Immature natural killer cell (primary cell): Measurements from ENCODE around the gene KIF26B. TPM values are rescaled to one million over a fixed set of nuclear protein-coding genes. Genes with fewer than 3 reads are reported as not detected.
A peak's percentile ranks its signal among the peaks of the same experiment; 100 is the strongest.
"Not testable (repeated sequence)": the region's sequence is repeated elsewhere in the genome, so short reads cannot be mapped to it uniquely, and the experiment has no call there.

Source experiments
- DNase-seq, 3 donors: peaks; one replicate each; pipeline ENCODE4 v3.0.0; 2022; ENCODE audit warnings: mixed read lengths in 1 of 3
- H3K27ac Mint-ChIP-seq, 6 donors: one replicate each; pipeline ENCODE4 v1.8.0; 2020; ENCODE audit warnings: mixed read lengths in 6 of 6, mild to moderate bottlenecking in 5 of 6, inconsistent platforms in 4 of 6, moderate library complexity in 3 of 6
- H3K27me3 Mint-ChIP-seq, 3 donors: one replicate each; pipeline ENCODE4 v1.8.0; 2020 to 2021; ENCODE audit warnings: low read depth in 3 of 3, mild to moderate bottlenecking in 3 of 3, mixed read lengths in 3 of 3, moderate library complexity in 3 of 3, inconsistent platforms in 1 of 3
- H3K36me3 Mint-ChIP-seq, 3 donors: one replicate each; pipeline ENCODE4 v1.8.0; 2020; ENCODE audit warnings: mixed read lengths in 3 of 3, inconsistent platforms in 2 of 3, mild to moderate bottlenecking in 2 of 3
- H3K4me1 Mint-ChIP-seq, 2 donors: one replicate each; pipeline ENCODE4 v1.8.0; 2020; ENCODE audit warnings: inconsistent platforms in 2 of 2, mild to moderate bottlenecking in 2 of 2, mixed read lengths in 2 of 2, moderate library complexity in 1 of 2
- H3K4me3 Mint-ChIP-seq, 5 donors: one replicate each; pipeline ENCODE4 v1.8.0; 2020; ENCODE audit warnings: mild to moderate bottlenecking in 5 of 5, mixed read lengths in 5 of 5, inconsistent platforms in 3 of 5, moderate library complexity in 3 of 5
- H3K9me3 Mint-ChIP-seq, 6 donors: one replicate each; pipeline ENCODE4 v1.8.0; 2020; ENCODE audit warnings: mild to moderate bottlenecking in 6 of 6, mixed read lengths in 6 of 6, inconsistent platforms in 4 of 6, moderate library complexity in 3 of 6
- polyA plus RNA-seq, 3 donors: library from polyadenylated mRNA; unstranded; fragments of 300-500 nt; fragmentation: Illumina TruSeq; gene quantifications; one replicate each; pipeline ENCODE4 v1.2.3, GENCODE V29; 2021

The KIF26B gene
- polyA plus RNA-seq, 3 donors from 2014 or later, result 0.07 to 0.39 TPM; not detected in 1

DNA sequence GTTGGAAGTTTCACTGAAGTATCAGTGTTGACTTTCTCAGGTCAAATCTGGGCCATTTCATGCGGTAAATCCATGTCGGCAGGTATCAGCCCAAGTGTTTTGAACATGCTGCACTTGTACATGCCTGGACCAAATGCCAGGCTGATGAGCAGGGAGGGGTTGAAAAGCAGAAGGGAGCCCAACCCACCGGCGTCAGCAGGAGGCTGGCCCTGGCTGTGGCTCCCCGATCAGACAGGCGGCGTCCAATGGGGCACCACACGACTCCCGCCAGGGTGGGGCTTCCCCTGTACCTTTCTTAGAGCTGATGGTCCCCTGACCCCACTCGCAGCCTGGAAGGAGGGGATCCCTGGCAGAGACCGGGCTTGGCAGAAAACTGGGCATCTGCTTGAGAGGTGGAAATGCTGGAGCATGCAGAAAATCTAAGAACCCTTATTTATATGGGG lies 540.0 kb downstream of the KIF26B start:
- peaks cover 0 to 6% (median 0%) of the 10 kb centered on the region in 3 donors for H3K27me3 Mint-ChIP-seq
- H3K27ac Mint-ChIP-seq, result no peak overlapping the region
- no peaks in the 10 kb centered on the region for H3K36me3 Mint-ChIP-seq
- no peak for DNase-seq
- no peaks in the 10 kb centered on the region for H3K9me3 Mint-ChIP-seq
- no peak overlapping the region for H3K4me3 Mint-ChIP-seq
- H3K4me1 Mint-ChIP-seq, result peaks cover 5 to 9% of the 10 kb centered on the region in 2 donors

- Mint-ChIP-seq H3K36me3 (no peaks in the 10 kb centered on the region), H3K27ac (no peak overlapping the region), H3K9me3 (no peaks in the 10 kb centered on the region), H3K4me3 (no peak overlapping the region), H3K4me1 (peaks cover 5 to 9% of the 10 kb centered on the region in 2 donors), H3K27me3 (peaks cover 0 to 6% (median 0%) of the 10 kb centered on the region in 3 donors)
- no peak for DNase-seq
These were observed 540.4 kb downstream of the KIF26B start for GRCh38 chr1:245695211-245695610.

DNA sequence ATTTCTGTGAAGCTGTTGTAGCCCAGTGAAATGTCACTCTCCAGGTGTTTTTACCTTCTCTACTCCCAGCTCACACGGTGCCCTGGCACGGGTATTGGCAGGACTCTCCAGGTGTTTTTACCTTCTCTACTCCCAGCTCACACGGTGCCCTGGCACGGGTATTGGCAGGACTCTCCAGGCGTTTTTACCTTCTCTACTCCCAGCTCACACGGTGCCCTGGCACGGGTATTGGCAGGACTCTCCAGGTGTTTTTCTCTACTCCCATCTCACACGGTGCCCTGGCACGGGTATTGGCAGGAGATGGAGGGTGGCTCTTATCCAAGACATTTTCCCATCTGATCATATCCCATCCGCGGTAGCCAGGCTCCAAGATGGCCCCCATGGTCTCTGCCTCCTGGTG lies 540.9 kb downstream of the KIF26B start:
- not testable (repeated sequence) for H3K27ac Mint-ChIP-seq, DNase-seq, H3K36me3 Mint-ChIP-seq, H3K27me3 Mint-ChIP-seq, H3K4me3 Mint-ChIP-seq, H3K9me3 Mint-ChIP-seq, H3K4me1 Mint-ChIP-seq

GRCh38 chr1:245698116-245698515 lies 543.3 kb downstream of the KIF26B start:
- peaks cover 0 to 2% (median 0%) of the 10 kb centered on the region in 3 donors for H3K27me3 Mint-ChIP-seq
- no peak overlapping the region for H3K4me3 Mint-ChIP-seq
- H3K9me3 Mint-ChIP-seq, result no peaks in the 10 kb centered on the region
- no peaks in the 10 kb centered on the region for H3K4me1 Mint-ChIP-seq
- H3K27ac Mint-ChIP-seq, result no peak overlapping the region
- DNase-seq, result no peak
- H3K36me3 Mint-ChIP-seq, result no peaks in the 10 kb centered on the region

- H3K27me3 Mint-ChIP-seq, result peaks cover 0 to 2% (median 0%) of the 10 kb centered on the region in 3 donors
- H3K4me1 Mint-ChIP-seq, result no peaks in the 10 kb centered on the region
- H3K36me3 Mint-ChIP-seq, result no peaks in the 10 kb centered on the region
- no peak for DNase-seq
- H3K9me3 Mint-ChIP-seq, result no peaks in the 10 kb centered on the region
- H3K27ac Mint-ChIP-seq, result no peak overlapping the region
- H3K4me3 Mint-ChIP-seq, result no peak overlapping the region
These were observed 544.1 kb downstream of the KIF26B start for GRCh38 chr1:245698860-245699259.

- no peak overlapping the region for H3K4me3 Mint-ChIP-seq
- peaks cover 0 to 5% (median 2%) of the 10 kb centered on the region in 3 donors for H3K27me3 Mint-ChIP-seq
- no peaks in the 10 kb centered on the region for H3K9me3 Mint-ChIP-seq
- H3K4me1 Mint-ChIP-seq, result peaks cover 0 to 2% of the 10 kb centered on the region in 2 donors
- DNase-seq, result no peak
- no peak overlapping the region for H3K27ac Mint-ChIP-seq
- no peaks in the 10 kb centered on the region for H3K36me3 Mint-ChIP-seq
These were observed 545.8 kb downstream of the KIF26B start for GRCh38 chr1:245700631-245701030.

- Mint-ChIP-seq H3K36me3 (no peaks in the 10 kb centered on the region), H3K4me1 (peaks cover 0 to 2% of the 10 kb centered on the region in 2 donors), H3K27ac (no peak overlapping the region), H3K9me3 (no peaks in the 10 kb centered on the region), H3K27me3 (peaks cover 0 to 5% (median 2%) of the 10 kb centered on the region in 3 donors), H3K4me3 (no peak overlapping the region)
- DNase-seq, result no peak
These were observed 546.8 kb downstream of the KIF26B start for GRCh38 chr1:245701631-245702030.

DNA sequence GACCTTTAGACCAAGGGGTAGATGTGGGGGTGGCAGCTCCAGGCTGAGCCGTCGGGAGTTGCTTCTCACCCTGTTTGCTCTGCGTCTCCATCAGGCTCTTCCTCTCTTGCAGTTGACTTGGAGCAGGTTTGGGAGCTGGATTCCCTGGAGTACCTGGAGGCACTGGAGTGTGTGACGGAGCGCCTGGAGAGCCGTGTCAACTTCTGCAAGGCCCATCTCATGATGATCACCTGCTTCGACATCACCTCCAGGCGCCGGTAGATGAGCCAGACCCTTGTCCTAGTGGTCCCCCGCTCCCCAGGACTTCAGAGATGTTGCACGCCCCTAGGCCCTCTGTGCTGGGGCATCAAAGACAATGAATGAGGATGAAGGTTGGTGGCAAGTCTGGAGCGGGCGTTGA lies 547.6 kb downstream of the KIF26B start:
- Mint-ChIP-seq H3K4me3 (no peak overlapping the region), H3K9me3 (no peaks in the 10 kb centered on the region), H3K4me1 (peaks cover 0 to 2% of the 10 kb centered on the region in 2 donors), H3K36me3 (no peaks in the 10 kb centered on the region), H3K27me3 (peaks cover 0 to 5% (median 2%) of the 10 kb centered on the region in 3 donors), H3K27ac (peak overlapping the region in 2 of 6 donors; percentile 0 to 63)
- DNase-seq, result no peak

- Mint-ChIP-seq H3K9me3 (no peaks in the 10 kb centered on the region), H3K27ac (no peak overlapping the region), H3K4me3 (no peak overlapping the region), H3K27me3 (peaks cover 2 to 5% (median 4%) of the 10 kb centered on the region in 3 donors), H3K4me1 (peaks cover 0 to 2% of the 10 kb centered on the region in 2 donors), H3K36me3 (no peaks in the 10 kb centered on the region)
- DNase-seq, result no peak
These were observed 549.6 kb downstream of the KIF26B start for GRCh38 chr1:245704341-245704740.

DNA sequence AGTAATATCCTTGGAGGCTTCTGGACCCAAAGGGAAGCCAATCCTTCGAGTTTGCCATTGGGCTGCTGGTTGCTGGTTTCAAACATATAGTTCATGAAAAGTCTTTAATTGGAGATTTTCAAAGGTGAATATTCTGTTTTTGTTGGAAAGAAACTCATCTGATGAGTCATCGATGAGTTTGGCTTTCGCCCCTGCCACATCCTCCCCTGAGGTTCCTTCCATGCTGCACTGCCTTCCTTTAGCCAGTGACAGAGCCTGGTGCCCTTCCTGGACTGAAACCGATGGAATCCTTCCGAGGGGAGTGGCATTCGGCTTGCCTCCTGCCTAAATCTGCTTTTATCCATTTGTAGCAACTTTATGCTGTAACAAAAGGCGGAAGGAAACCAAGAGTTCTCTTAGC lies 550.0 kb downstream of the KIF26B start:
- Mint-ChIP-seq H3K36me3 (no peaks in the 10 kb centered on the region), H3K27ac (peak overlapping the region in 1 of 6 donors; percentile 19)
- no peak for DNase-seq

GRCh38 chr1:245707941-245708340 lies 553.2 kb downstream of the KIF26B start:
- Mint-ChIP-seq H3K36me3 (no peaks in the 10 kb centered on the region), H3K4me1 (peaks cover 0 to 2% of the 10 kb centered on the region in 2 donors), H3K9me3 (no peaks in the 10 kb centered on the region), H3K4me3 (no peak overlapping the region), H3K27ac (no peak overlapping the region), H3K27me3 (peaks cover 4 to 7% (median 5%) of the 10 kb centered on the region in 3 donors)
- no peak for DNase-seq

More for the DNA sequence above, 550.0 kb downstream of the KIF26B start:
- Mint-ChIP-seq H3K4me1 (peaks cover 0 to 2% of the 10 kb centered on the region in 2 donors), H3K27me3 (peaks cover 2 to 5% (median 4%) of the 10 kb centered on the region in 3 donors), H3K4me3 (no peak overlapping the region), H3K9me3 (no peaks in the 10 kb centered on the region)

DNA sequence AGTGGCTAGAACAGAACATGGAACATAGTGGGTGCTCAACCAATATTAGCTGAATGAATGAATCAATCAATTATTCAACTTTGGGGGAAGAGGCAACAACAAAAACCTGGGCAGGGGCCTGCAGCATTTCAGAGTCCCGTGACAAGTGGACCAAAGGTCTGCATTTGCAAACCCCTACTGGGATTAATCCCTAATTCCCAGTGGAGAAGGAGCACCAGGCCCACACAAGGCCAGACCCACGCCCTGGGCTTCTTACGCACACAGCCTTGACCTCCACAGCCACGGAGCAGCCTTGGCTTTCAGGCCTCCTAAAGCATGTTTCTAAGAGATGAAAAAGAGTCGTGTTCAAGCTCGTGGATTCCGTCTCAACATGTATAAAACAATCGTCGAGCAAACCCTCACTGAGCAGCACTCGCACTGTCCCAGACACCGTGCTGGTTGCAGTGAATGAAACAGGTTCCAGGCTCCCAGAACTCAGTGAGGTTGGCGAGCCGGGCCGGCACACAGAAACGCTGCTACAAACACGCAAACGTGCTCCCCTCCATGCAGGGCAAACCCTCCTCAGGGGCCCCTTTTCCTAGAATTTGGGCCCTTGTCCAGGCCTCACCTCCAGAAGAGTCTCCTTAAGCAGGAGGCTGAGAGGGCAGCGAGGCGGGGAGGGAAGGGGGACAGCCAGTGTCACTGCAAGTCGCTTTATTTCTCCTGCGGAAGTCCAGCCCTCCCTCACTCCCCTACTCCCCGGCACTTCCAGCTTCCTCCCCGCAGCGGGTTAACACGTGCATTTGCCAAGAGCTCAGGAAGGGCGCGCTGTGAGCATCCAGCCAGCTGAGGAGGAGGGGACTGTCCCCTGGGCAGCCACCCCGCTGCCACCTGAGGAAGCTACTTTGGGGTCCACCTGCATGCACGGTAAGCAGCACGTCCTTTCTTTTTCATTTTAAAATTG lies 556.4 kb downstream of the KIF26B start:
- peaks cover 2 to 5% (median 3%) of the 10 kb centered on the region in 3 donors for H3K27me3 Mint-ChIP-seq
- H3K27ac Mint-ChIP-seq, result no peak overlapping the region
- H3K4me3 Mint-ChIP-seq, result no peak overlapping the region
- H3K9me3 Mint-ChIP-seq, result no peaks in the 10 kb centered on the region
- peaks cover 0 to 3% (median 0%) of the 10 kb centered on the region in 3 donors for H3K36me3 Mint-ChIP-seq
- no peaks in the 10 kb centered on the region for H3K4me1 Mint-ChIP-seq
- no peak for DNase-seq

DNA sequence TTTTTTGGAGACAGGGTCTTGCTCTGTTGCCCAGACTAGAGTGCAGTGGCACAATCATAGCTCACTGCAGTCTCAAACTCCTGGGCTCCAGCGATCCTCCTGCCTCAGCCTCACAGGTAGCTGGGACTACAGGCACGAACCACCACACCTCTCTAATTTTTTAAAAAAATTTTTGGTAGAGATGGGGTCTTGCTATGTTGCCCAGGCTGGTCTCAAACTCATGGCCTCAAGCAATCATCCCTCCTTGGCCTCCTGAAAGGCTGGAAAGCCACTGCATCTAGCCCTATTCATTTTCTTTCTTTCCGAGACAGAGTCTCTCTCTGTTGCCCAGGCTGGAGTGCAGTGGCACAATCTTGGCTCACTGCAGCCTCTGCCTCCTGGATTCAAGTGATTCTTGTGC lies 559.2 kb downstream of the KIF26B start:
- not testable (repeated sequence) for H3K4me3 Mint-ChIP-seq, DNase-seq, H3K4me1 Mint-ChIP-seq, H3K9me3 Mint-ChIP-seq, H3K36me3 Mint-ChIP-seq, H3K27ac Mint-ChIP-seq, H3K27me3 Mint-ChIP-seq

DNA sequence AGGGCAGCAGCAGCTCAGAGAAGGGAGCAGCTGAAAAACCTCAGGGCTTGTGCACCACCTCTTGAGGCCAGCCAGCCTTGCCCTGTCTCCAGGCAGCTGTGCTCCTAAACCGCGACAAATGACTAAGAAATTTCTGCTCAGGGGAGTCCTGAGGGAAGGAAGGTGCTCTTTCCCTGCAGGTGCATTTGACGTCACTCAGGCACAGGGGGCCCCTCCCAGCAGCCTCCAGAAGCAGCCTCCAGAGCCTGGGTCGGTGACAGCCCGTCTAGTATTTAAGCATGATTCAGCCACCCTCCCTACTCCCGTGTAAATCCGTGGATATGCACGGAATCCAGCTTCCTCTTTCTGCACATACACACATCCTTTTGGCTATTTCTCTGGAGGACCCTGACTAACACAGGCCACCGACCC lies 560.5 kb downstream of the KIF26B start:
- H3K27me3 Mint-ChIP-seq, result peaks cover 2 to 3% (median 3%) of the 10 kb centered on the region in 3 donors

More for the DNA sequence above, 560.5 kb downstream of the KIF26B start:
- H3K4me3 Mint-ChIP-seq, result no peak overlapping the region
- H3K9me3 Mint-ChIP-seq, result no peaks in the 10 kb centered on the region
- DNase-seq, result no peak
- H3K4me1 Mint-ChIP-seq, result no peaks in the 10 kb centered on the region
- H3K36me3 Mint-ChIP-seq, result peaks cover 0 to 4% (median 3%) of the 10 kb centered on the region in 3 donors
- H3K27ac Mint-ChIP-seq, result no peak overlapping the region
